Iris pigment epithelial cell (primary cell): ENCODE measurements around the gene CSHL1.
"Not testable (repeated sequence)": the region's sequence is repeated elsewhere in the genome, so short reads cannot be mapped to it uniquely, and the experiment has no call there.

ENCODE experiments used
- DNase-seq: peaks from one replicate; pipeline ENCODE4 v3.0.0-alpha.2; 2011; ENCODE audit warnings: low read depth

CSHL1 gene

DNA sequence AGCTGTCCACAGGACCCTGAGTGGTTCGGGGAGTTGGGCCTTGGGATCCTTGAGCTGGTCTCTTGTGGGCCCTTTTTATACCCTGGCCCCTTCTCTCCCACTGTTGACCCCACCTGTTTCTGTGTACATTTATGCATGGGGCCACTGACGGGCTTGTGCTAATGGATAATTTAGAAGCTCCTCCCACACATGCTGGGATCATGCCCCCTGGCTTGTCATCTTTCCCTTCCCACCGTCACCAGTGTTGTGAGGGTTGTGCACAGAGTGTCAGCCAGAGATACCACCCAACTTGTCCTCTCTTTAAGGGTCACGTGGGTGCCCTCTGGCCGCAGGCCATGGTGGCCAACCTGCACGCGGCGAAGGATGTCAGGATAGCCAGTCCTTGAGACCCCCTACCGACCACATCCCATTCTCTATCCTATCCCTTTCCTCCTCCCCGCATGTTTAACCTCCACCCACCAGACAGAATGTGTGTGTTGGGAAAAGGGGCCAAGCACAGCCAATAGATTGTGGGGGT is 7.8 kb upstream of the CSHL1 start, which contains the start of gene GH1:
TSS of gene GH1 (minus strand) at position 51 of the 517 bp plus-strand sequence. CDS start 63 bp downstream, outside the sequence.
- DNase-seq, result not testable (repeated sequence)

GRCh38 chr17:63918305-63918704 is 7.2 kb upstream of the CSHL1 start:
- DNase-seq, result no peak

GRCh38 chr17:63917646-63918045 is 6.6 kb upstream of the CSHL1 start:
- no peak for DNase-seq

- not testable (repeated sequence) for DNase-seq
These were observed 6.1 kb upstream of the CSHL1 start for GRCh38 chr17:63917206-63917605.

DNA sequence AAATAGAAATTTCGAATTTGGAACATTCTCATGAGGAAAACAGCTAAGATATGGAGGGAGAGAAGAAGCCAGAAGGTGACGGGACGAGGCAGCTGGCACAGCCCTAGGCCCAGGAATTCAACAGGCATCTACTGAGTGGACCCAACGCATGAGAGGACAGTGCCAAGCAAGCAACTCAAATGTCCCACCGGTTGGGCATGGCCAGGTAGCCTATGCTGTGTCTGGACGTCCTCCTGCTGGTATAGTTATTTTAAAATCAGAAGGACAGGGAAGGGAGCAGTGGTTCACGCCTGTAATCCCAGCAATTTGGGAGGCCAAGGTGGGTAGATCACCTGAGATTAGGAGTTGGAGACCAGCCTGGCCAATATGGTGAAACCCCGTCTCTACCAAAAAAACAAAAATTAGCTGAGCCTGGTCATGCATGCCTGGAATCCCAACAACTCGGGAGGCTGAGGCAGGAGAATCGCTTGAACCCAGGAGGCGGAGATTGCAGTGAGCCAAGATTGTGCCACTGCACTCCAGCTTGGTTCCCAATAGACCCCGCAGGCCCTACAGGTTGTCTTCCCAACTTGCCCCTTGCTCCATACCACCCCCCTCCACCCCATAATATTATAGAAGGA is 5.6 kb upstream of the CSHL1 start:
- DNase-seq, result no peak

DNA sequence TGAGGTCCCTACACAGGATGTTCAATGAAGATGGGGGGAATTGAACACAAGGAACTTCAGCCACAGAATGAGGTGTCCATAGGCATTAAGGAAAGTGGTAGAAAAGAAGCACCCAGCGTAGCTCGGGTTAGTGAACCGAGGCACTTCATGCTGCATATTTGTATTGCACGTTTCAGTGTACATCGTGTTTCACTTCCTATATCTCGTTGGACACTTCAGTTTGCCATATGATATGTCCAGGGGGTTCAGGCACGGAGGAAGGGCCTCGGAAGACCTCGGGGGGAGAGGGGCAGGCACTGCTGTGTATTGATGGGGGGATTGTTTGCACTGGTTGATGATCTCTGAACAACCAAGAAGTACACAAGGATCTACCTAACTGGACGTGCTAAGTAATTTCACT is 4.7 kb upstream of the CSHL1 start:
- DNase-seq, result not testable (repeated sequence)

- no peak for DNase-seq
These were observed 3.4 kb upstream of the CSHL1 start for GRCh38 chr17:63914471-63914870.

DNA sequence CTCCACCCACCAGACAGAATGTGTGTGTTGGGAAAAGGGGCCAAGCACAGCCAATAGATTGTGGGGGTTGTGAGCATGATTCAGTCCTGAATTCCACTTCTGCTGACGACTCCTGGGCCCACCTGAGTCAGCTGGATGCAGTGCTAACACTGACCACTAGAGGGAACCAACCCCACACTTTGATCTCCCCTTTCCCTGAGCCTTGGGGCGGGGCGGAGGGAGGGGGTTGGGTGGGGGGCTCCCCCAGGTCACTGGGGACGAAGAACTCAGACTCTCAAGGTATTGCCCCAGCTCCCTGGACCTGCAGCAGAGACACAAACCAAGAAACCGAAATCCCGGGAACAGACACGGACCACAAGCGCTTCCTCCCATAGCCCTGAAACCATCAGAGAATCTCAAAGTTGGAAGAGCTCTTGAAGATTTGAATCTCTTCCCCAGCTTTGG is 621 bp upstream of the CSHL1 start:
- DNase-seq, result no peak

DNA sequence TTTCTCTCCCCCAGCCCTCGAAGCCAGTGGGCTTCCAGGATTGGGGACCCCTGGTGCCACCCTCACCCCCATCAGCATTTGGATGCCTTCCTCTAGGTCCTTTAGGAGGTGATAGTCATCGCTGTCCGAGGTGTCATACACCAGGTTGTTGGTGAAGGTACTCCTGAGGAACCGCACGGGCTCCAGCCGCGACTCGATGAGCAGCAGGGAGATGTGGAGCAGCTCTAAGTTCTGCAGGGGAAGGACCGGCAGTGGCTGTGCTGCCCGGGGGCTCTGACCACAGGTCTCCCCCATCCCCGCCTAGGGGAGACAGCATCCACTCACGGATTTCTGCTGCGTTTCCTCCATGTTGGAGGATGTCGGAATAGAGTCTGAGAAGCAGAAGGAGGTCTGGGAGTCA is 962 bp downstream of the CSHL1 start:
- DNase-seq, result no peak

DNA sequence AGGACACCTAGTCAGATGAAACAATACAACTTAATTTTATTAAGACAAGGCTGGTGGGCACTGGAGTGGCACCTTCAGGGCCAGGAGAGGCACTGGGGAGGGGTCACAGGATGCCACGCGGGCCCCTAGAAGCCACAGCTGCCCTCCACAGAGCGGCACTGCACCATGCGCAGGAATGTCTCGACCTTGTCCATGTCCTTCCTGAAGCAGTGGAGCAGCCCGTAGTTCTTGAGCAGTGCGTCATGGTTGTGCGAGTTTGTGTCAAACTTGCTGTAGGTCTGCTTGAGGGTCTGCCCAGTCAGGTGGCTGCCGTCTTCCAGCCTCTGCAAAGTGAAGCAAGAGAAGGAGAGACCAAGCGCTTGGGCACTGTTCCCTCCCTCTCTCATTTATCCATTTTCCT is 1.5 kb downstream of the CSHL1 start:
- not testable (repeated sequence) for DNase-seq

DNA sequence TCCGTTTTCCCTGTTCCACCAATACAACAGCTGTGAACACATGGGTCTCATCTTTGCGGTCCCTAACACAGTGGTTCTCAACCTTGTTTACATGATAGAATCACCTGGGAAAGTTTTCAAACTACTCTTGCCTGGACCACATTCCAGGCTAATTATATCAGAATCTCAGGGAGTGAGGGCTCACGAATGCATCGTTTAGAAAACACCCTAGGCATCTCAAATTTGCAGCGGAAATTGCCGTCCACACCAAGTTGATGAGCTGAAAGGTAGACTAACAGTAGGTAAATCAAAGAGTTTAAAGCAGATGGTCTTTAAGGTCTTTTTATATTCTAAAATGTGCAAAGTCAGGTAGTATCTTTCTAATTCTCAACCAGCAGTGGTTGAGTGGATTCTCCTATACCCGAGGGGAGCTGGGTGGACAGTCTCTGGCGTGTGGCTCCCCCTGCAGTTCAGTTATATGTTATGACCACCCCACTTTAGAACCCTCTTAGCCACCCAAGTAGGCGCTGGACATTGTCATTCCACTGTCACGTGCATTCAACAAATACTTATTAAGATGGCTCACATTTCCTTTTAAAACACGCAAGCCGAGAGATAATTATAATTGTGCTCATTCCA is 3.8 kb downstream of the CSHL1 start:
- DNase-seq, result peak; percentile 11

DNA sequence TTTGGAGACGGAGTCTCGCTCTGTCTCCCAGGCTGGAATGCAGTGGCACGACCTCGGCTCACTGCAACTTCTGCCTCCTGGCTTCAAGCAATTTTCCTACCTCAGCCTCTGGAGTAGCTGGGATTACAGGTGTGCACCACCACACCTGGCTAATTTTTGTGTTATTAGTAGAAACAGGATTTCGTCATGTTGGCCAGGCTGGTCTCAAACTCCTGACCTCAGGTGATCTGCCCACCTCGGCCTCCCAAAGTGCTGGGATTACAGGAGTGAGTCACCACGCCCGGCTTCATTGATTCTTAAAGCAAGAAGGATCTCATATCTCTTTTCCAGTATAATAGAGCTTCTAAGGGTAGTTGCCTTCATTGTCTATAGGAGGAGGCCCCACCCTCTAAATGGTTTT is 6.3 kb downstream of the CSHL1 start:
- not testable (repeated sequence) for DNase-seq

DNA sequence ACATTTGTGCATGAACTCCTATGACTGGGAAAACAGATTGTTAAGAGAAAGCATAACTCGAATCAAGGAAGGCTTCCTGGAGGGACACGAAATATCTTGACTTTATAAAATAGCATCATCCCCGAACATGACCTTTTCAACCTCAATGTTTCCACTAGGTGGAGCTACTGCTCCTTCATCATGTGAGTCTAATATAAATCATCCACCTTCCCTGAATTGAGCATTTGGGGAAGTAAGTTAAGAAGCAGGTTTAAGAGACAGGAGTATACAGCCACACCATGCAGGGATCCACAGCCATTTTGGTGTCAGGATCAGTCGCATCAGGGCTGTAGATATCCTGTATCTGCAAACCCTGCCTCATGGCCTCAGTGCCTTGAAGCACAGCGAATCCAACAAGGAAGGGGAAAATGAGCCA is 7.3 kb downstream of the CSHL1 start:
- peak; percentile 3 for DNase-seq

- not testable (repeated sequence) for DNase-seq
These were observed 9.1 kb downstream of the CSHL1 start for GRCh38 chr17:63901971-63902370.

DNA sequence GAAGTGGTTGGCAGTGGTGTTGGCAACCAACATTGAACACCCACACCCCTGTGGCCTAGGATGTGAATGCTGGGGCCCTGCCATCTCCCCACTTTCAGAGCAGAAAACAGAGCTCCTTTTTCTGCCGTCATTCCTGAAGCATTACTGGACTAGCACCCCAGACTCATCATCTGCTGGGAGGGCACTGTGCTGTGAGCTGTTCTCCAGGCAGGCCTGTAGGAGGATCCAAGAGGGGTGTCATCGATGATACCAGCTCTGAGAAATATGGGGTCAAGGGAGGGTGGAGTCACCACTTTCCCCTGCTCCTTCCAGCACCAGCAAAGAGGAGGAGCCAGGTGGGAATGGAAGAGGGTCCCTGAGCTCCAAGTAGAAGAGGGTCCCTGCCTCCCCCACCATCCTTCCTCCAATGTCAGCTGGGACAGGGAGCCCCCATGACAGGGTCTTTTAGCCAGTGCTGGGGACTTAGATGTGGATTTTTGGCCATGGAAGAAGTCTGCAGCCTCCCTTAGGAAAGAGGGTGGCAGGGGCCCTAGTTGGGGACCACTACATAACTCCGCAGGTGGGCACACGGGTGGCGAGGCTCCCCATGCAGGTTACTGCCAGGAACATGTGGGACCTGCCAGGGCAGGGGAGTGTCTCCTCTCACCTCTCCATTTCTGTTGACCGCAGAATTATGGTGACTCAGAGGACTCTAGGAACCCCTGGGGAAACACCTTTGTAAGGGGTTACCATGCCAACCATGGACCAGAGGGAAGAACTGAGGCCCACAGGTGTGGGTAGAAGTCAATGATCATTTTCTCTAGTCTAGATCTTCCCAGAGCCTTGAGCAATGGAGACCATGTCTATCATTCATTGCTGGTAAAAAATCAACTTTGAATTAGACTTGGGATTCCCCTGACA is 11.9 kb downstream of the CSHL1 start:
- DNase-seq, result peak; percentile 4

- DNase-seq, result not testable (repeated sequence)
These were observed 14.3 kb downstream of the CSHL1 start, which contains the start of gene CSH1 for GRCh38 chr17:63896524-63897354. CSH1 (minus strand) TSS chr17:63896574; CDS start chr17:63896511, 63 bp downstream.

DNA sequence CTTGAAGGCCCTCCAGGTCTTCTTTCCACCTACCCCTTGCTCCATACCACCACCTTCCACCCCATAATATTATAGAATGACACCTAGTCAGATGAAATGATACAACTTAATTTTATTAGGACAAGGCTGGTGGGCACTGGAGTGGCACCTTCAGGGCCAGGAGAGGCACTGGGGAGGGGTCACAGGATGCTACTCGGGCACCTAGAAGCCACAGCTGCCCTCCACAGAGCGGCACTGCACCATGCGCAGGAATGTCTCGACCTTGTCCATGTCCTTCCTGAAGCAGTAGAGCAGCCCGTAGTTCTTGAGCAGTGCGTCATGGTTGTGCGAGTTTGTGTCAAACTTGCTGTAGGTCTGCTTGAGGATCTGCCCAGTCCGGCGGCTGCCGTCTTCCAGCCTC is 16.2 kb downstream of the CSHL1 start:
- DNase-seq, result not testable (repeated sequence)

GRCh38 chr17:63894021-63894420 is 17.0 kb downstream of the CSHL1 start:
- not testable (repeated sequence) for DNase-seq

- DNase-seq, result not testable (repeated sequence)
These were observed 18.6 kb downstream of the CSHL1 start for GRCh38 chr17:63892316-63893037.

- DNase-seq, result peak; percentile 22
These were observed 21.8 kb downstream of the CSHL1 start for GRCh38 chr17:63889026-63889848.
